ENCODE data around the gene CHD3.

The CHD3 gene

DNA sequence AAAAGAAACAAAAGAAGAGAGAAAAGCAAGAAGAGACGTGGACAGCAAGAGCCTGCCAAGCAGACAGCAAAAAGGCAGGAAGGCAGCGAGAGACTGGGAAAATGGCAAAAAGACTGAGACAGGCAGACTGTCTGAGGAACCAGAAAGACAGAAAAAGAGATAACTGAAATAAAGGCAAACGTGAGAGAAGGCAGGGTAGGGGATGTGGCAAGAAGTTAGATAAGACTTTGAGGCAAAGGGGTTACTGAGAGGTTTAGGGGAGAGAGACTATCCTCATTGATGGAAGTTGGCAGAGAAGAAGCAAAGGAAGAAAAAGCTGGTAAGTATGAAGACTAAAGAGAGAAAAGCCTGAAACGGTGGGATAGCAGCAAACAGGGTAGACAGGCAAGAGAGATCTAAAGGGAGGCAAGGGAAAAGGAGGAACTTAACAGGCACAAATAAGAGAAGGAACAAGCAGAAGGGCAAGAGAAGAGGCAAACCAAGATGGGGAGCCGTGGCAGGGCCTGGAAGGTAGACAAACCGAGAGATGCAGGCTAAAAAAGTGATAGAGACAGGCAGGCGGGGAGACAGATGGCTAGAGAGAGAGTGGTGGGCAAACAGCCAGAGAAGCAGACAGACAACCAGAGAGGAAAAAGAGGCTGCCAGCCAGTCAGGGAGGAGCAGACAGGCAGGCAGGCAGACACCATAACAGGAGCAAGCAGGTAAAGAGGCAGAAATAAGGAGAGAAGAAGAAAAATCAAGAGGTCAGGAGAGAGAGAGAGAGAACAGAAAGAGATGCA lies 7.1 kb upstream of the CHD3 start:
- Mint-ChIP-seq H3K9me3 (no peaks in the 10 kb centered on the region), H3K27me3 (no peaks in the 10 kb centered on the region), H3K36me3 (peaks cover 4% of the 10 kb centered on the region), H3K27ac (no peak overlapping the region), H3K4me1 (peaks cover 5% of the 10 kb centered on the region), H3K4me3 (no peak overlapping the region)

GRCh38 chr17:7882068-7882467 lies 6.5 kb upstream of the CHD3 start:
- Mint-ChIP-seq H3K36me3 (peaks cover 3% of the 10 kb centered on the region), H3K27me3 (no peaks in the 10 kb centered on the region), H3K9me3 (no peaks in the 10 kb centered on the region), H3K4me3 (no peak overlapping the region), H3K4me1 (no peaks in the 10 kb centered on the region), H3K27ac (no peak overlapping the region)

- Mint-ChIP-seq H3K27ac (no peak overlapping the region), H3K4me1 (no peaks in the 10 kb centered on the region), H3K36me3 (peaks cover 3% of the 10 kb centered on the region), H3K4me3 (no peak overlapping the region), H3K27me3 (no peaks in the 10 kb centered on the region), H3K9me3 (no peaks in the 10 kb centered on the region)
Observed at GRCh38 chr17:7882629-7883028, 6.0 kb upstream of the CHD3 start.

DNA sequence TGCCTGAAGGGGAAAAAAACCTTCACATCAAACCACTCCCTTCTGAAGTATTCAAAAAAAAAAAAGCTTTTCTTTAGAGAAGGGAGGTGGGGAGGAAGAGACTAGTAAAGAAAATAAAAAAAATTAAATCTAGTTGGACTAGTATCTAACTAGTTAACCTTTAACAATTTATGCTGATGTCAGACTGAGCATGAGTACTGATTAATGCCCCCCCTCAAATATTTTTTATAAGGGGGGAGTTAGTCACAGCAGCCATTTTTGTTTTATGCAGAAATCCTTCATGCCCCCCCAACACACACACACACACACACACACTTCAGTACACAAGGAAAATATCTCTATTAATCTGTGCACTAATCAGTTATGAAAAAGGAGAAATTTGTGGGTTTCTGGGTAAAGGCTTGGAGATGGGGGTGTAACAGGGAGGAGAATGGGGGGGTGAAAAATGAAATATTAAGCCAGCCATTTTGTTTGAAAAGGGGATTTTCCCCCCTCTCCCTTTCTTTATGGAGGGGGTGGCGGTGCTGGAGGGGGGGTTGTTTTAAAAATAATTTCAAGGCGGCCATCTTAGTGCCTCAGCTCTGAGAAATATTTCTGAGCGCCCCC lies 4.7 kb upstream of the CHD3 start:
- H3K27ac Mint-ChIP-seq: peak overlapping the region; percentile 77
- H3K4me3 Mint-ChIP-seq: peak overlapping the region; percentile 73
- no peaks in the 10 kb centered on the region for H3K4me1 Mint-ChIP-seq
- no peaks in the 10 kb centered on the region for H3K27me3 Mint-ChIP-seq
- peaks cover 3% of the 10 kb centered on the region for H3K36me3 Mint-ChIP-seq
- no peaks in the 10 kb centered on the region for H3K9me3 Mint-ChIP-seq

GRCh38 chr17:7884581-7885366 lies 3.8 kb upstream of the CHD3 start:
- Mint-ChIP-seq H3K36me3 (peaks cover 3% of the 10 kb centered on the region), H3K4me1 (peaks cover 5% of the 10 kb centered on the region), H3K4me3 (peak overlapping the region; percentile 61), H3K27ac (peak overlapping the region; percentile 72), H3K27me3 (no peaks in the 10 kb centered on the region), H3K9me3 (no peaks in the 10 kb centered on the region)

DNA sequence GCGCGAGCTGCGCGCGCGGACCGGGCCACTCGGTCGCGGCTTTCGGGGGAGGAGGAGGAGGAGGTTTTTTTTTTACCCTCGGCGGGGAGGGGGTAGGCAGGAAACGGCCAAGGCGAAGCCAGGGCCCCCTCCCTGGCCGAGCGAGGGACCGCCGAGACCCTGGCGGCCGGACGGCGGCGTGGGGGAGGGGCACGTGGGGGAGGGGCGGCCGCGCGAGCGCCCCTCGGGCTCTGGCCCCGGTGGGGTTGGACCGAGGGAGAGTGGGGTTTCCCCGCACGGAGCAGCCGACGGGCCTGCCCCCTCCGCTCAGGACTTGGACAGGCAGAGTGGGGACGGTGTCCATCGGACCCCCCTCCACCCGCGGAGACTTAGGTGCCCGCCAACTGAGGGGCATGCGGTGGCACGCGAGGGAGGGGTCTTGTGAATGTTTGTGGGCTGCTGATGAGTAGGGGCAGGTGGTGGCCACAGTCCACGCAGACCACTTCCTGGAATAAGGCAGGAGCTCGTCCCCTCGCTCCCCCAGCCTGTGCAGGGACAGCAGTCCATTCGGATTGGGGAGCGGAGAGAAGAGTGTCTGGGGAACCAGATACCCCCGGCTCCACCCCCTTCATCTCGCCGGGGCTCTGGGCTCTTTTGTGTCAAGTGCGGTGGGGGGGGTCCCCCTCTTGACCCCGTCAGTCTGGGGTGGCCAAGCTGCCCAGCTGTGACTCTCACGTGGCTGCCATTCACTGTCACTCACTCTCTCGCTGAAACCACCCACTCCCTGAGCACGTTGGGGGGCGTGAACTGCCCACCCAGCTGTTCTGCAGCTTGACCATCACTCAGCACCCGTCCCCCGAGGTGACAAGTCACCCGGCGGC lies 3.0 kb upstream of the CHD3 start:
- peak overlapping the region; percentile 37 for H3K4me3 Mint-ChIP-seq
- H3K4me1 Mint-ChIP-seq: peaks cover 10% of the 10 kb centered on the region
- no peaks in the 10 kb centered on the region for H3K27me3 Mint-ChIP-seq
- no peaks in the 10 kb centered on the region for H3K9me3 Mint-ChIP-seq
- peak overlapping the region; percentile 63 for H3K27ac Mint-ChIP-seq
- peaks cover 7% of the 10 kb centered on the region for H3K36me3 Mint-ChIP-seq

- Mint-ChIP-seq H3K9me3 (no peaks in the 10 kb centered on the region), H3K27me3 (no peaks in the 10 kb centered on the region), H3K36me3 (peaks cover 8% of the 10 kb centered on the region), H3K4me1 (peaks cover 11% of the 10 kb centered on the region), H3K27ac (no peak overlapping the region), H3K4me3 (no peak overlapping the region)
Observed at GRCh38 chr17:7886227-7887037, 2.2 kb upstream of the CHD3 start.

- Mint-ChIP-seq H3K27me3 (no peaks in the 10 kb centered on the region), H3K27ac (no peak overlapping the region), H3K4me3 (no peak overlapping the region), H3K36me3 (peaks cover 10% of the 10 kb centered on the region), H3K4me1 (peaks cover 11% of the 10 kb centered on the region), H3K9me3 (no peaks in the 10 kb centered on the region)
Observed at GRCh38 chr17:7887038-7887481, 1.5 kb upstream of the CHD3 start.

GRCh38 chr17:7887482-7888183 lies 956 bp upstream of the CHD3 start:
- no peak overlapping the region for H3K27ac Mint-ChIP-seq

DNA sequence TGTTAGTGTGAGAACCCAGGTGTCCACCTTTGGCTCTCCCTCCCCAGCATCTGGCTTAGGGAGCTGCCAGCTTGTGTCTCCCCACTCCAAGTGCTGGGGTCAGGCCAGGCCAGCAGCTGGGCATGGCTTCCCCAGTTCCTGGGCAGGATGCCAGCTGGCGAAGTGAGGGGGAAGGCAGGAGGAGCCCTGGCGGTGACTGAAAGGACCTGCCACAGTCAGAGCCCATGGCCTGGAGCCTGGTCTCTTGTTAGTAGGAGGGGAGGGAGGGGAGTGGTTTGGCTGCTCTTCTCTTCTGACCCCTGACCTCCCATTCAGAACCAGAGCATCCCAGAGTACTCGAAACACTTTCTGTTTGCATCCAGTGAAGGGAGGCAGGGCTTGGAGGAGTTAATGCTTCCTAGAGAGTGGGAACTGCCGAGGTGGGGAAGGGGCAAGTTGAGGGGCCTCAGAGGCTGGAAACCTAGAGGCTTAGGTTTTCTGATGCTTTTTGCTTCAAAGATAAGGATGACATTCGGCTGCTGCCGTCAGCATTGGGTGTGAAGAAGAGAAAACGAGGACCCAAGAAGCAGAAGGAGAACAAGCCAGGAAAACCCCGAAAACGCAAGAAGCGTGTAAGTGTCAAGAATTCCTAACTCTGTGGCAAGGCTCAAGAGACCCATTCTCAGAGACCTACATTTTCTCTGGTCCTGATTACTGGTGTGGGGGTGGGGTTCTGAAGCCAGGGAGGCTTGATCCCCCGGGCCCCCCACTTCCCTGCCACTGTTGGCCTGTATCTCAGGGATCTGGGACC lies 772 bp downstream of the CHD3 start:
- Mint-ChIP-seq H3K9me3 (no peaks in the 10 kb centered on the region), H3K27ac (no peak overlapping the region), H3K27me3 (no peaks in the 10 kb centered on the region), H3K36me3 (peaks cover 16% of the 10 kb centered on the region), H3K4me3 (peak overlapping the region; percentile 15), H3K4me1 (peaks cover 11% of the 10 kb centered on the region)

More at GRCh38 chr17:7887482-7888183, 956 bp upstream of the CHD3 start:
- no peak overlapping the region for H3K4me3 Mint-ChIP-seq
- peaks cover 11% of the 10 kb centered on the region for H3K36me3 Mint-ChIP-seq
- H3K4me1 Mint-ChIP-seq: peaks cover 11% of the 10 kb centered on the region
- no peaks in the 10 kb centered on the region for H3K27me3 Mint-ChIP-seq
- no peaks in the 10 kb centered on the region for H3K9me3 Mint-ChIP-seq

GRCh38 chr17:7893187-7893880 lies 4.7 kb downstream of the CHD3 start:
- Mint-ChIP-seq H3K4me3 (no peak overlapping the region), H3K27me3 (no peaks in the 10 kb centered on the region), H3K9me3 (no peaks in the 10 kb centered on the region), H3K27ac (peak overlapping the region; percentile 59), H3K4me1 (peaks cover 27% of the 10 kb centered on the region), H3K36me3 (peaks cover 30% of the 10 kb centered on the region)

DNA sequence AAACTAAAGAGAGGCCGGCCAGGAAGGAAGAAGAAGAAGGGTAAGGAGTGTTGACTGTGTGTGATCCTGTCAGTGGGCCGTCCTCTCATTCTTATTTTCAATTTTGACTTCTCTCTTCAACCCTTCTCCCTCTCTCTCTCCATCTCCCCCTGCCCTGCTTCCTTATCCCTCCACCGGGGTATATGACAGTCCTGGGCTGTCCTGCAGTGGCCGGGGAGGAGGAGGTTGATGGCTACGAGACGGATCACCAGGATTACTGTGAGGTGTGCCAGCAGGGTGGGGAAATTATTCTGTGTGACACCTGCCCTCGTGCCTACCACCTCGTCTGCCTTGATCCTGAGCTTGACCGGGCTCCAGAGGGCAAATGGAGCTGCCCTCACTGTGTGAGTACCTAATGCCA lies 5.6 kb downstream of the CHD3 start:
- H3K9me3 Mint-ChIP-seq: no peaks in the 10 kb centered on the region

GRCh38 chr17:7894866-7895265 lies 6.3 kb downstream of the CHD3 start:
- H3K9me3 Mint-ChIP-seq: no peaks in the 10 kb centered on the region
- peaks cover 32% of the 10 kb centered on the region for H3K36me3 Mint-ChIP-seq
- peaks cover 22% of the 10 kb centered on the region for H3K4me1 Mint-ChIP-seq
- H3K27ac Mint-ChIP-seq: peak overlapping the region; percentile 76
- no peaks in the 10 kb centered on the region for H3K27me3 Mint-ChIP-seq
- H3K4me3 Mint-ChIP-seq: no peak overlapping the region

More for the DNA sequence above, 5.6 kb downstream of the CHD3 start:
- Mint-ChIP-seq H3K4me1 (peaks cover 26% of the 10 kb centered on the region), H3K36me3 (peaks cover 32% of the 10 kb centered on the region), H3K27me3 (no peaks in the 10 kb centered on the region), H3K4me3 (no peak overlapping the region), H3K27ac (peak overlapping the region; percentile 59)

All from activated naive CD4-positive, alpha-beta T cell treated with anti-CD3 and anti-CD28 coated beads, Interleukin-2, amount 50 U/mL, for 24 hours (primary cell).